ENCODE results near the gene PET100.
"Not testable (repeated sequence)": the region's sequence is repeated elsewhere in the genome, so short reads cannot be mapped to it uniquely, and the experiment has no call there.

Gene PET100

GRCh38 chr19:7643031-7643415 is 13.4 kb downstream of the PET100 start:
- no peak overlapping the region for H3K27ac ChIP-seq

GRCh38 chr19:7643629-7644549 is 14.3 kb downstream of the PET100 start:
- not testable (repeated sequence) for H3K27ac ChIP-seq

More at GRCh38 chr19:7643031-7643415, 13.4 kb downstream of the PET100 start:
- no peak for TF ChIP-seq CTCF (conservative IDR thresholded peaks at IDR 0.05)

DNA sequence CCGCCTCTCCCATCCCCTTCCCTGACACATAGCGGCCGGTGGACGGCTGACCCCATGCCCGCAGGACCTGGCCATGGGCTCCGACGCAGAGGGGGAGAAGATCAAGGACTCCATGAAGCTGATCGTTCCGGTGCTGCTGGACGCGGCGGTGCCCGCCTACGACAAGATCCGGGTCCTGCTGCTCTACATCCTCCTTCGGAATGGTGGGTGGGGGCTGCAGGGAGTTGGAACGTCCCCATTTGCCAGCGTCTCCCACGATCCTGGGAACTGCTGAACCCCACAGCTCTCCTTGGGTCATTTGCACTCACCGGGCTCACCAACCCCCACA is 14.9 kb downstream of the PET100 start:
- H3K27ac ChIP-seq: no peak overlapping the region

DNA sequence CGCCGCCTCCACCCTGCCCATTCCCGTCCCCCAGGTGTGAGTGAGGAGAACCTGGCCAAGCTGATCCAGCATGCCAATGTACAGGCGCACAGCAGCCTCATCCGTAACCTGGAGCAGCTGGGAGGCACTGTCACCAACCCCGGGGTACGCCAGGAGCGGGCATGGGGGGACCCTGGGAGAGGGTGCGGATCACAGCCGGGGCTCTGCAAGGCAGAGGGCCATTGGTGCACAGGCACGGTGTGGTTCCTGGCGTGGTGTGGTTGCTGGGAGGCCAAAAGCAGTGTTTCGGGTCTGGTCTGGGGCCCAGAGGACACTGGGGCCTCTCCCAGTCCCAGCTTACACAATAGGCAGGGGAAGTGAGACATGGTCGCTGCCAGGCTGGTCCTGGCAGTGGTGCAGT is 15.6 kb downstream of the PET100 start:
- no peak for TF ChIP-seq CTCF (conservative IDR thresholded peaks at IDR 0.05)
- no peak overlapping the region for H3K27ac ChIP-seq

More for the DNA sequence above, 14.9 kb downstream of the PET100 start:
- no peak for TF ChIP-seq CTCF (conservative IDR thresholded peaks at IDR 0.05)

- TF ChIP-seq CTCF (conservative IDR thresholded peaks at IDR 0.05): no peak
- H3K27ac ChIP-seq: no peak overlapping the region
Observed at GRCh38 chr19:7645656-7646425, 16.2 kb downstream of the PET100 start.

GRCh38 chr19:7646426-7646700 is 16.8 kb downstream of the PET100 start:
- H3K27ac ChIP-seq: no peak overlapping the region
- no peak for TF ChIP-seq CTCF (conservative IDR thresholded peaks at IDR 0.05)

- TF ChIP-seq CTCF (conservative IDR thresholded peaks at IDR 0.05): no peak
- no peak overlapping the region for H3K27ac ChIP-seq
Observed at GRCh38 chr19:7647156-7647555, 17.6 kb downstream of the PET100 start.
